ENCODE measurements around the gene ISL2.

- TF ChIP-seq CTCF (IDR thresholded peaks at IDR 0.05) = no peak
- TF ChIP-seq SIN3A (IDR thresholded peaks at IDR 0.05; ENCODE audit: borderline replicate concordance, insufficient read depth, low read depth, low read length) = no peak
- no peak for TF ChIP-seq REST (IDR thresholded peaks at IDR 0.05; ENCODE audit: insufficient read depth in 1 of 2, low read depth in 2 of 2, low read length in 1 of 2)
Measured at GRCh38 chr15:76378691-76379090, 42.1 kb downstream of the ISL2 start.

Data from Panc1 (cell line).